Mammary epithelial cell (primary cell): ENCODE measurements around the gene ESRRB.

Experiments
- CTCF ChIP-seq, 2 donors: IDR thresholded peaks in 1 of 2; conservative IDR thresholded peaks in 1 of 2; 2 replicates each; pipeline ENCODE4 v1.5.1; 2011 to 2012; ENCODE audit warnings: inconsistent platforms in 2 of 2, low read length in 2 of 2, mild to moderate bottlenecking in 2 of 2, control low read depth in 1 of 2, low read depth in 1 of 2; ENCODE audit not compliant: insufficient read depth in 1 of 2; ENCODE audit errors: extremely low read depth in 1 of 2
- EZH2 ChIP-seq: IDR thresholded peaks from 2 replicates; pipeline ENCODE4 v1.6.1; 2012; ENCODE audit warnings: low read length, inconsistent platforms, borderline replicate concordance

- no peak for TF ChIP-seq CTCF (conservative IDR thresholded peaks at IDR 0.05 in 1 of 2, IDR thresholded peaks at IDR 0.05 in 1 of 2; ENCODE audit: extremely low read depth in 1 of 2, insufficient read depth in 1 of 2, low read depth in 1 of 2, low read length in 2 of 2)
- no peak for TF ChIP-seq EZH2
These were observed 52.7 kb downstream of the ESRRB start for GRCh38 chr14:76428611-76429010.
